Frontal cortex (tissue), 4 donors: ENCODE results near the gene LGR4. TPM values are rescaled to one million over a fixed set of nuclear protein-coding genes. Genes with fewer than 3 reads are reported as not detected.
"Not testable (repeated sequence)": the region's sequence is repeated elsewhere in the genome, so short reads cannot be mapped to it uniquely, and the experiment has no call there.

Source experiments
- DNase-seq, 2 donors: peaks; one replicate each; pipeline ENCODE4 v3.0.0; 2012; ENCODE audit warnings: low spot score in 2 of 2
- FAIRE-seq: peaks from 2 replicates; lab custom pipeline; 2012; peaks lifted over from hg19 to GRCh38; lab: Jason Lieb, UNC
- total RNA-seq: library from RNA; depleted of rRNA; stranded (reverse); fragments of >200 nt; gene quantifications from one replicate; pipeline ENCODE4 v1.2.3, GENCODE V29; 2014
- donor health status: control.
- donor health status: control.
- donor health status: control.

The LGR4 gene
- total RNA-seq, result 17.1 TPM

GRCh38 chr11:27472398-27473016 is at the start of gene LGR4:
LGR4 (minus strand) TSS chr11:27472790; CDS start chr11:27472302, 488 bp downstream.
- no peak for FAIRE-seq

GRCh38 chr11:27520226-27520625 is 47.6 kb upstream of the LGR4 start:
- DNase-seq (no peak), FAIRE-seq (no peak)

More at GRCh38 chr11:27472398-27473016, at the start of gene LGR4:
- peak; percentile 79 to 83 for DNase-seq

- no peak for FAIRE-seq
- DNase-seq, result no peak
Measured at GRCh38 chr11:27518518-27518917, 45.9 kb upstream of the LGR4 start.

- DNase-seq, FAIRE-seq: not testable (repeated sequence)
Measured at GRCh38 chr11:27517490-27517889, 44.9 kb upstream of the LGR4 start.

- DNase-seq (no peak), FAIRE-seq (no peak)
Measured at GRCh38 chr11:27514558-27514957, 42.0 kb upstream of the LGR4 start.

GRCh38 chr11:27514076-27514475 is 41.5 kb upstream of the LGR4 start:
- no peak for DNase-seq
- FAIRE-seq, result no peak

GRCh38 chr11:27513389-27513788 is 40.8 kb upstream of the LGR4 start:
- DNase-seq (no peak), FAIRE-seq (no peak)

- DNase-seq (no peak), FAIRE-seq (no peak)
Measured at GRCh38 chr11:27512238-27512637, 39.6 kb upstream of the LGR4 start.

- no peak for FAIRE-seq
- DNase-seq, result no peak
Measured at GRCh38 chr11:27509908-27510307, 37.3 kb upstream of the LGR4 start.

GRCh38 chr11:27507557-27508322 is 35.1 kb upstream of the LGR4 start:
- FAIRE-seq, result no peak
- no peak for DNase-seq

GRCh38 chr11:27506200-27507182 is 33.9 kb upstream of the LGR4 start, which contains the start of gene LIN7C:
LIN7C (minus strand) TSS chr11:27506769; CDS start chr11:27506752, 17 bp downstream.
- peak; percentile 59 to 87 for DNase-seq
- no peak for FAIRE-seq

- no peak for DNase-seq
Measured at GRCh38 chr11:27505781-27506180, 33.2 kb upstream of the LGR4 start.

GRCh38 chr11:27504205-27504604 is 31.6 kb upstream of the LGR4 start:
- FAIRE-seq, result no peak
- DNase-seq, result no peak

More at GRCh38 chr11:27505781-27506180, 33.2 kb upstream of the LGR4 start:
- no peak for FAIRE-seq

GRCh38 chr11:27501100-27501499 is 28.5 kb upstream of the LGR4 start:
- DNase-seq (no peak), FAIRE-seq (no peak)

- FAIRE-seq (no peak), DNase-seq (no peak)
Measured at GRCh38 chr11:27497911-27498310, 25.3 kb upstream of the LGR4 start.

GRCh38 chr11:27497284-27497866 is 24.8 kb upstream of the LGR4 start:
- DNase-seq, result no peak
- FAIRE-seq, result peak; percentile 93

- DNase-seq, result no peak
- FAIRE-seq, result no peak
Measured at GRCh38 chr11:27496461-27496860, 23.9 kb upstream of the LGR4 start.

GRCh38 chr11:27495710-27496300 is 23.2 kb upstream of the LGR4 start:
- FAIRE-seq (no peak), DNase-seq (no peak)

- no peak for DNase-seq
- FAIRE-seq, result no peak
Measured at GRCh38 chr11:27489092-27489491, 16.5 kb upstream of the LGR4 start.
